HG02798 (cell line): ENCODE data around the gene CAB39.
"Not testable (repeated sequence)": the region's sequence is repeated elsewhere in the genome, so short reads cannot be mapped to it uniquely, and the experiment has no call there.

Experiments
- ATAC-seq: cut with Tn5 transposase; IDR thresholded peaks from one replicate; pipeline ENCODE4 v1.9.1; 2021; ENCODE audit warnings: mild to moderate bottlenecking; ENCODE audit not compliant: unreplicated experiment, poor library complexity

The CAB39 gene

GRCh38 chr2:230681171-230681545, 31.5 kb upstream of the CAB39 start:
- no peak for ATAC-seq

GRCh38 chr2:230682546-230682945, 30.1 kb upstream of the CAB39 start:
- ATAC-seq = no peak

GRCh38 chr2:230684270-230685168, 28.1 kb upstream of the CAB39 start:
- ATAC-seq = no peak

GRCh38 chr2:230685178-230685577, 27.5 kb upstream of the CAB39 start:
- no peak for ATAC-seq

GRCh38 chr2:230687498-230687897, 25.1 kb upstream of the CAB39 start:
- no peak for ATAC-seq

GRCh38 chr2:230688490-230688889, 24.2 kb upstream of the CAB39 start:
- no peak for ATAC-seq

- ATAC-seq = no peak
Observed at GRCh38 chr2:230690439-230690838, 22.2 kb upstream of the CAB39 start.

GRCh38 chr2:230691005-230691647, 21.5 kb upstream of the CAB39 start:
- ATAC-seq = no peak

- ATAC-seq = no peak
Observed at GRCh38 chr2:230692760-230693159, 19.9 kb upstream of the CAB39 start.

- ATAC-seq = no peak
Observed at GRCh38 chr2:230693411-230693810, 19.2 kb upstream of the CAB39 start.

GRCh38 chr2:230694241-230694640, 18.4 kb upstream of the CAB39 start:
- ATAC-seq = peak; percentile 71

GRCh38 chr2:230695551-230695950, 17.1 kb upstream of the CAB39 start:
- ATAC-seq = no peak

GRCh38 chr2:230696670-230697069, 16.0 kb upstream of the CAB39 start:
- ATAC-seq = no peak

GRCh38 chr2:230697676-230698075, 15.0 kb upstream of the CAB39 start:
- no peak for ATAC-seq

- not testable (repeated sequence) for ATAC-seq
Observed at GRCh38 chr2:230698753-230699152, 13.9 kb upstream of the CAB39 start.

- no peak for ATAC-seq
Observed at GRCh38 chr2:230700447-230700846, 12.2 kb upstream of the CAB39 start.

GRCh38 chr2:230701308-230701707, 11.3 kb upstream of the CAB39 start:
- ATAC-seq = no peak

GRCh38 chr2:230702457-230702856, 10.2 kb upstream of the CAB39 start:
- ATAC-seq = not testable (repeated sequence)

- no peak for ATAC-seq
Observed at GRCh38 chr2:230703514-230703913, 9.1 kb upstream of the CAB39 start.

- ATAC-seq = no peak
Observed at GRCh38 chr2:230706053-230706521, 6.6 kb upstream of the CAB39 start.

GRCh38 chr2:230706966-230707365, 5.7 kb upstream of the CAB39 start:
- no peak for ATAC-seq

- ATAC-seq = no peak
Observed at GRCh38 chr2:230708204-230708603, 4.4 kb upstream of the CAB39 start.
